ENCODE measurements around the gene UBR3.
A peak's percentile ranks its signal among the peaks of the same experiment; 100 is the strongest.

UBR3 gene

DNA sequence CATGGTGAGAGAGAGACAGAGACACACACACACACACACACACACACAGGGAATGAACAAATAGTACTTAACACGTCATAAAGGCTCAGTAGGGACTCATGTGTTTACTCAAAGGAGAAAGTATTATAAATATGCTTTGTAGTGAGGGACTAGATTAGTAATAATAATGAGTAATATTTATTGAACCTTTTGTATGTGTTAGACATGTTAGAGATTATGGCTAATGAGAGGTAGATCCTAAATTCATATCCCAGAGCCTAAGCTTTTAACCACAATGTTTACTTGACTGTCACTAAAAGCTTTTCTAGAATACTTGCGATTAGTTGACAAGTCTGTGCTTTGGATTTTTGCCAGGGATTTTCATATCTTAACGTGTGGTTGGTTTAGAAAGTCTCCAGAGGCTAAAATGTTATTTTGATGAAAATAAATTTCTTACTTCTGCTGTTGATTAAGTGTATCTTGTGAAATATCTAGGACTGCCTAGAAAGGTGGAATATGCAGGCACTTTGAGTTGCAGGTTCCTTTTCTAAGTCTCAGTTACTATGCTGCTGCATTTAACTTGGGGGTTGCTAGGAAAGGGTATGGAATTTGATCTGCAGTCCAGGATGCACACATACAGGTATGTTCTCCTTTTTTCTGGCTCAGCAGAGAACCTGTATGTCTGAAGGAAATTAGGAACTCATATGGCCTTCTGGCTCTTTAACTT, 64.5 kb downstream of the UBR3 start (continued):
- TF ChIP-seq ZNF692 (tag by site-specific recombination; IDR thresholded peaks at IDR 0.05) (0 out of 2 replicates have a peak, but pooled peaks have one; percentile 14), TCF7L2 (IDR thresholded peaks at IDR 0.05; ENCODE audit: borderline replicate concordance, low read depth, low read length) (no peak), MZF1 (tag by site-specific recombination; IDR thresholded peaks at IDR 0.05; ENCODE audit: borderline replicate concordance) (no peak), SALL2 (tag by site-specific recombination; IDR thresholded peaks at IDR 0.05; ENCODE audit: borderline replicate concordance) (no peak), KLF8 (tag by site-specific recombination; IDR thresholded peaks at IDR 0.05) (peak; percentile 41; the same call in 1 of the 2 replicates), YY2 (tag by site-specific recombination; IDR thresholded peaks at IDR 0.05) (no peak), ZBTB6 (tag by site-specific recombination; IDR thresholded peaks at IDR 0.05) (no peak), RBAK (tag by site-specific recombination; IDR thresholded peaks at IDR 0.05) (no peak), MYNN (tag by site-specific recombination; IDR thresholded peaks at IDR 0.05; ENCODE audit: borderline replicate concordance) (no peak), WT1 (tag by site-specific recombination; IDR thresholded peaks at IDR 0.05) (0 out of 2 replicates have a peak, but pooled peaks have one; percentile 21), ZNF211 (tag by site-specific recombination; IDR thresholded peaks at IDR 0.05; ENCODE audit: low read depth) (no peak), ZNF843 (tag by site-specific recombination; IDR thresholded peaks at IDR 0.05) (peak; percentile 39; the same call in 1 of the 2 replicates), ZNF473 (tag by site-specific recombination; IDR thresholded peaks at IDR 0.05) (no peak), KLF1 (tag by site-specific recombination; IDR thresholded peaks at IDR 0.05) (no peak), ZNF112 (tag by site-specific recombination; IDR thresholded peaks at IDR 0.05) (no peak), KLF7 (tag by site-specific recombination; IDR thresholded peaks at IDR 0.05; ENCODE audit: borderline replicate concordance) (no peak), PATZ1 (tag by site-specific recombination; IDR thresholded peaks at IDR 0.05) (no peak), CTCF (tag by site-specific recombination; IDR thresholded peaks at IDR 0.05) (no peak), ZNF341 (tag by site-specific recombination; IDR thresholded peaks at IDR 0.05; ENCODE audit: low read depth) (no peak), BCL11B (tag by site-specific recombination; IDR thresholded peaks at IDR 0.05; ENCODE audit: low read depth) (no peak), SP7 (tag by site-specific recombination; IDR thresholded peaks at IDR 0.05) (0 out of 2 replicates have a peak, but pooled peaks have one; percentile 21)
- TF ChIP-seq, protein P1, sequence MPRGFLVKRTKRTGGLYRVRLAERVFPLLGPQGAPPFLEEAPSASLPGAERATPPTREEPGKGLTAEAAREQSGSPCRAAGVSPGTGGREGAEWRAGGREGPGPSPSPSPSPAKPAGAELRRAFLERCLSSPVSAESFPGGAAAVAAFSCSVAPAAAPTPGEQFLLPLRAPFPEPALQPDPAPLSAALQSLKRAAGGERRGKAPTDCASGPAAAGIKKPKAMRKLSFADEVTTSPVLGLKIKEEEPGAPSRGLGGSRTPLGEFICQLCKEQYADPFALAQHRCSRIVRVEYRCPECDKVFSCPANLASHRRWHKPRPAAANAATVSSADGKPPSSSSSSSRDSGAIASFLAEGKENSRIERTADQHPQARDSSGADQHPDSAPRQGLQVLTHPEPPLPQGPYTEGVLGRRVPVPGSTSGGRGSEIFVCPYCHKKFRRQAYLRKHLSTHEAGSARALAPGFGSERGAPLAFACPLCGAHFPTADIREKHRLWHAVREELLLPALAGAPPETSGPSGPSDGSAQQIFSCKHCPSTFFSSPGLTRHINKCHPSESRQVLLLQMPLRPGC (tag by site-specific recombination; IDR thresholded peaks at IDR 0.05), result no peak
- TF ChIP-seq, protein P2, sequence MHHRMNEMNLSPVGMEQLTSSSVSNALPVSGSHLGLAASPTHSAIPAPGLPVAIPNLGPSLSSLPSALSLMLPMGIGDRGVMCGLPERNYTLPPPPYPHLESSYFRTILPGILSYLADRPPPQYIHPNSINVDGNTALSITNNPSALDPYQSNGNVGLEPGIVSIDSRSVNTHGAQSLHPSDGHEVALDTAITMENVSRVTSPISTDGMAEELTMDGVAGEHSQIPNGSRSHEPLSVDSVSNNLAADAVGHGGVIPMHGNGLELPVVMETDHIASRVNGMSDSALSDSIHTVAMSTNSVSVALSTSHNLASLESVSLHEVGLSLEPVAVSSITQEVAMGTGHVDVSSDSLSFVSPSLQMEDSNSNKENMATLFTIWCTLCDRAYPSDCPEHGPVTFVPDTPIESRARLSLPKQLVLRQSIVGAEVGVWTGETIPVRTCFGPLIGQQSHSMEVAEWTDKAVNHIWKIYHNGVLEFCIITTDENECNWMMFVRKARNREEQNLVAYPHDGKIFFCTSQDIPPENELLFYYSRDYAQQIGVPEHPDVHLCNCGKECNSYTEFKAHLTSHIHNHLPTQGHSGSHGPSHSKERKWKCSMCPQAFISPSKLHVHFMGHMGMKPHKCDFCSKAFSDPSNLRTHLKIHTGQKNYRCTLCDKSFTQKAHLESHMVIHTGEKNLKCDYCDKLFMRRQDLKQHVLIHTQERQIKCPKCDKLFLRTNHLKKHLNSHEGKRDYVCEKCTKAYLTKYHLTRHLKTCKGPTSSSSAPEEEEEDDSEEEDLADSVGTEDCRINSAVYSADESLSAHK (tag by site-specific recombination; IDR thresholded peaks at IDR 0.05), result no peak
- TF ChIP-seq, protein P3, sequence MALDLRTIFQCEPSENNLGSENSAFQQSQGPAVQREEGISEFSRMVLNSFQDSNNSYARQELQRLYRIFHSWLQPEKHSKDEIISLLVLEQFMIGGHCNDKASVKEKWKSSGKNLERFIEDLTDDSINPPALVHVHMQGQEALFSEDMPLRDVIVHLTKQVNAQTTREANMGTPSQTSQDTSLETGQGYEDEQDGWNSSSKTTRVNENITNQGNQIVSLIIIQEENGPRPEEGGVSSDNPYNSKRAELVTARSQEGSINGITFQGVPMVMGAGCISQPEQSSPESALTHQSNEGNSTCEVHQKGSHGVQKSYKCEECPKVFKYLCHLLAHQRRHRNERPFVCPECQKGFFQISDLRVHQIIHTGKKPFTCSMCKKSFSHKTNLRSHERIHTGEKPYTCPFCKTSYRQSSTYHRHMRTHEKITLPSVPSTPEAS (tag by site-specific recombination; IDR thresholded peaks at IDR 0.05), result peak; percentile 56
- TF ChIP-seq, protein P4, sequence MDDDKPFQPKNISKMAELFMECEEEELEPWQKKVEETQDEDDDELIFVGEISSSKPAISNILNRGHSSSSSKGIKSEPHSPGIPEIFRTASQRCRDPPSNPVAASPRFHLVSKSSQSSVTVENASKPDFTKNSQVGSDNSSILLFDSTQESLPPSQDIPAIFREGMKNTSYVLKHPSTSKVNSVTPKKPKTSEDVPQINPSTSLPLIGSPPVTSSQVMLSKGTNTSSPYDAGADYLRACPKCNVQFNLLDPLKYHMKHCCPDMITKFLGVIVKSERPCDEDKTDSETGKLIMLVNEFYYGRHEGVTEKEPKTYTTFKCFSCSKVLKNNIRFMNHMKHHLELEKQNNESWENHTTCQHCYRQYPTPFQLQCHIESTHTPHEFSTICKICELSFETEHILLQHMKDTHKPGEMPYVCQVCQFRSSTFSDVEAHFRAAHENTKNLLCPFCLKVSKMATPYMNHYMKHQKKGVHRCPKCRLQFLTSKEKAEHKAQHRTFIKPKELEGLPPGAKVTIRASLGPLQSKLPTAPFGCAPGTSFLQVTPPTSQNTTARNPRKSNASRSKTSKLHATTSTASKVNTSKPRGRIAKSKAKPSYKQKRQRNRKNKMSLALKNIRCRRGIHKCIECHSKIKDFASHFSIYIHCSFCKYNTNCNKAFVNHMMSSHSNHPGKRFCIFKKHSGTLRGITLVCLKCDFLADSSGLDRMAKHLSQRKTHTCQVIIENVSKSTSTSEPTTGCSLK (tag by site-specific recombination; IDR thresholded peaks at IDR 0.05), result no peak
